Left lobe of liver (tissue), 2 donors: ENCODE results near the gene BSN. TPM values are rescaled to one million over a fixed set of nuclear protein-coding genes. Genes with fewer than 3 reads are reported as not detected.

Source experiments
- ATAC-seq: fragments of 200-7000 bp; cut with Tn5 transposase; one replicate; pipeline ENCODE4 v1.9.1; 2020; ENCODE audit warnings: mild to moderate bottlenecking, moderate library complexity
- DNase-seq: peaks from one replicate; pipeline ENCODE4 v3.0.0-alpha.2; 2020; ENCODE audit warnings: low spot score
- total RNA-seq: library from RNA; stranded (reverse); gene quantifications from one replicate; pipeline ENCODE4 v1.2.1, GENCODE V29; 2021
- donor health status: DM: no; HTN: no; CAD: no; lungs with moderate emphysema.
- donor health status: DM: no; HTN: yes; CAD: no.

The BSN gene
- total RNA-seq, 1 donor from 2014 or later, result 0.73 TPM

- ATAC-seq (no peak), DNase-seq (no peak)
Observed at GRCh38 chr3:49652903-49653415, 98.7 kb downstream of the BSN start.

- ATAC-seq, result no peak
- no peak for DNase-seq
Observed at GRCh38 chr3:49653621-49654020, 99.3 kb downstream of the BSN start.

GRCh38 chr3:49654176-49654825 is 100.0 kb downstream of the BSN start:
- ATAC-seq (no peak), DNase-seq (no peak)

GRCh38 chr3:49654955-49655556 is 100.8 kb downstream of the BSN start:
- no peak for DNase-seq
- peak; percentile 14 for ATAC-seq

- no peak for ATAC-seq
- DNase-seq, result no peak
Observed at GRCh38 chr3:49655731-49656285, 101.5 kb downstream of the BSN start.

- DNase-seq, result no peak
Observed at GRCh38 chr3:49656541-49657112, 102.3 kb downstream of the BSN start.

GRCh38 chr3:49657208-49657915 is 103.1 kb downstream of the BSN start:
- ATAC-seq (no peak), DNase-seq (no peak)

More at GRCh38 chr3:49656541-49657112, 102.3 kb downstream of the BSN start:
- no peak for ATAC-seq

- ATAC-seq, result no peak
- DNase-seq, result no peak
Observed at GRCh38 chr3:49658711-49659110, 104.4 kb downstream of the BSN start.

GRCh38 chr3:49659756-49660155 is 105.5 kb downstream of the BSN start:
- DNase-seq (no peak), ATAC-seq (no peak)

GRCh38 chr3:49661281-49661680 is 107.0 kb downstream of the BSN start:
- DNase-seq, result no peak

GRCh38 chr3:49662021-49662420 is 107.7 kb downstream of the BSN start:
- ATAC-seq (no peak), DNase-seq (no peak)

More at GRCh38 chr3:49661281-49661680, 107.0 kb downstream of the BSN start:
- no peak for ATAC-seq

GRCh38 chr3:49662720-49663413 is 108.6 kb downstream of the BSN start:
- DNase-seq (no peak), ATAC-seq (no peak)

- no peak for ATAC-seq
- no peak for DNase-seq
Observed at GRCh38 chr3:49663831-49664230, 109.6 kb downstream of the BSN start.

- DNase-seq (no peak), ATAC-seq (no peak)
Observed at GRCh38 chr3:49664300-49664699, 110.0 kb downstream of the BSN start.

GRCh38 chr3:49665822-49666519 is 111.7 kb downstream of the BSN start:
- ATAC-seq (peak; percentile 75), DNase-seq (peak; percentile 75)

- peak; percentile 47 for ATAC-seq
- DNase-seq, result peak; percentile 75
Observed at GRCh38 chr3:49666592-49666991, 112.3 kb downstream of the BSN start.

GRCh38 chr3:49667701-49668413 is 113.6 kb downstream of the BSN start:
- DNase-seq (no peak), ATAC-seq (no peak)

GRCh38 chr3:49668414-49668797 is 114.1 kb downstream of the BSN start:
- ATAC-seq, result peak; percentile 0

GRCh38 chr3:49668861-49669260 is 114.6 kb downstream of the BSN start:
- ATAC-seq, result no peak
- DNase-seq, result no peak

More at GRCh38 chr3:49668414-49668797, 114.1 kb downstream of the BSN start:
- no peak for DNase-seq
